Measurements from ENCODE around the gene WIZ.
"Not testable (repeated sequence)": the region's sequence is repeated elsewhere in the genome, so short reads cannot be mapped to it uniquely, and the experiment has no call there.

The WIZ gene

DNA sequence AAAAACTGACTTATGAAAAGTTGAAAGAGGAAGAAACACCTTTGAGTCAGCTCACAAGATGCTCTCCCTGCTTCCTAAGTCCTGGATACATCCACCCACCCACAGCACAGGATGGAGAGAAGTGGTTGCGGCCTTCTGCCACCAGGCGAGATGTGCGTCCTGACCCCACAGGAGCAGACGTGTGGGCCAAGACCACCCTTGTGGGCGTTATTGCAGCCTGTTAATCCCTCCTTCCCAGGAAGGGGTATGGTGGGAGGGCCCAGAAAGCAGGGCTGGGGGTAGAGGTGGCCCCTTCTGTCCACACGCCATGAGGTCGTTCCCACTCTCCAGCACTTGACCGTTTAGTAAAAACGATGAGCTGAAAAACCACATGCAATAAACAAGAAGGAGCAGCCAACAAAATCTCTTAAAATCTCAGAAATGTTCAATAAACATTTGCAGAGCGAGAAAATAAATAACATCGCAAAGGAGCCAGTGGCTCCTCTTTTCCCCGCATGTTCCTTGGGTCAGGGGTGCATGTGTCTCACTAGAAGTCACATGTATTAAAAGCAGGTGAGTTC is 28.5 kb downstream of the WIZ start:
- Mint-ChIP-seq H3K27ac (no peak overlapping the region), H3K36me3 (ENCODE audit: low read depth) (peaks cover 38% of the 10 kb centered on the region), H3K9me3 (no peaks in the 10 kb centered on the region), H3K4me1 (ENCODE audit: low read depth) (peaks cover 32% of the 10 kb centered on the region), H3K27me3 (no peaks in the 10 kb centered on the region), H3K4me3 (no peak overlapping the region)

GRCh38 chr19:15419413-15420025 is 30.2 kb downstream of the WIZ start:
- peak overlapping the region; percentile 67 for H3K27ac Mint-ChIP-seq
- peaks cover 42% of the 10 kb centered on the region for H3K4me1 Mint-ChIP-seq (ENCODE audit: low read depth)
- H3K4me3 Mint-ChIP-seq, result peak overlapping the region; percentile 95
- peaks cover 40% of the 10 kb centered on the region for H3K36me3 Mint-ChIP-seq (ENCODE audit: low read depth)
- H3K9me3 Mint-ChIP-seq, result no peaks in the 10 kb centered on the region
- H3K27me3 Mint-ChIP-seq, result no peaks in the 10 kb centered on the region

GRCh38 chr19:15418579-15419412 is 31.0 kb downstream of the WIZ start, which contains the start of gene AKAP8L:
TSS of gene AKAP8L (minus strand) at chr19:15418988. CDS start at chr19:15418923, 65 bp downstream.
- Mint-ChIP-seq H3K4me3 (peak within 1 kb of the TSS; percentile 95), H3K27me3 (no peaks in the 10 kb centered on the region), H3K4me1 (ENCODE audit: low read depth) (peaks cover 48% of the 10 kb centered on the region), H3K27ac (peak within 1 kb of the TSS; percentile 96), H3K9me3 (no peaks in the 10 kb centered on the region), H3K36me3 (ENCODE audit: low read depth) (peaks cover 40% of the 10 kb centered on the region)

DNA sequence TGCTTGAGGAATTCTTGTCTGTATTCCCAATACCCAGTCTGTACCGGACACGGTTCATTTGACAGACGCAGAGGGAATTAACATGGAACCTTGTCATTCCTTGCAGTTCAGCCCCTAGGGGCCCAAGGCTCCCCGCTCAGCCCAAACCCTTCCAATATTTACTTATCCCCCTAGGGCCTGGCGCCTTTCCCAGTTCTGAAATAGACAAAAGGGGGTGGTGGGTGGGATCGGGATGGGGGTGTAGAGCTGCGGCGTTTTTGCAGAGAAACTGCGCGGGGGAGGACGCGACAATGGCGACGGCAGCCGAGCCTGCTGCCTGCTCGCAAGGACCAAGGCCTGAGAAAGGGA is 31.6 kb downstream of the WIZ start:
- no peaks in the 10 kb centered on the region for H3K9me3 Mint-ChIP-seq
- H3K4me3 Mint-ChIP-seq, result peak overlapping the region; percentile 95
- peak overlapping the region; percentile 96 for H3K27ac Mint-ChIP-seq
- peaks cover 37% of the 10 kb centered on the region for H3K36me3 Mint-ChIP-seq (ENCODE audit: low read depth)
- no peaks in the 10 kb centered on the region for H3K27me3 Mint-ChIP-seq
- H3K4me1 Mint-ChIP-seq (ENCODE audit: low read depth), result peaks cover 52% of the 10 kb centered on the region

- Mint-ChIP-seq H3K27ac (peak overlapping the region; percentile 96), H3K36me3 (ENCODE audit: low read depth) (peaks cover 31% of the 10 kb centered on the region), H3K9me3 (no peaks in the 10 kb centered on the region), H3K27me3 (no peaks in the 10 kb centered on the region), H3K4me1 (ENCODE audit: low read depth) (peaks cover 56% of the 10 kb centered on the region), H3K4me3 (peak overlapping the region; percentile 95)
These were observed 32.1 kb downstream of the WIZ start for GRCh38 chr19:15417699-15418098.

DNA sequence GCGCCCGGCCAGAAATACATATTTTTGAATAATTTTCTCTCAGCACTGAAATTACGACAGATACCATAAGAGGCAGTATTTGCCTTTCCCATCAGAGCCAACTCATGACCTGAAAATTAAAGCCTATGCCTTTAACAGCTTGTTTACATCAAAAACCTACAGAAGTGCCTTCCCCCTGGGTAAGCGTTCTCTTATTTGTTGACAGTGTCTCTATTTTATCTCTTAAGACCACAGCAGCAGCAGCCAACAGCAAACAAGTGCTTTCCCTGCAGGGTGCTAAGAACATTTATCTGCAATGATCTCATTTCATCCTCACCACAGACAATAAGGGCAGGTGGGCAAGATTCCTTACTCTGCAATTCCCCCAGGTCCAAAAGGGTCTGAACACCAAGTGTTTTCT is 36.9 kb downstream of the WIZ start:
- Mint-ChIP-seq H3K27me3 (no peaks in the 10 kb centered on the region), H3K4me3 (no peak overlapping the region), H3K9me3 (no peaks in the 10 kb centered on the region), H3K4me1 (ENCODE audit: low read depth) (peaks cover 52% of the 10 kb centered on the region), H3K27ac (no peak overlapping the region), H3K36me3 (ENCODE audit: low read depth) (peaks cover 32% of the 10 kb centered on the region)

DNA sequence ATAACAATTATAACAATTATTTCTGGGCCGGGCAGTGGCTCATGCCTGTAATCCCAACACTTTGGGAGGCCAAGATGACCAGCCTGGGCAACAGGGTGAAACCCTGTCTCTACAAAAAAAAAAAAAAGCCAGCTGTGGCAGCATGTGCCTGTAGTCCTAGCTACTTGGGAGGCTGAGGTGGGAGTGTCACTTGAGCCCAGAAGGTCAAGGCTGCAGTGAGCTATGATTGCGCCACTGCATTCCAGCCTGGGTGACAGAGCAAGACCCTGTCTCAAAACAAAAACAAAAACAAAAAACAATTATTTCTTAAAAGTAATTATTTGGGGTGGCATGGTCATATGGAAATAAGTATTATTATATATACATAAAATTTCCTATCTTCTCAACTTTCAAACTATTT is 38.4 kb downstream of the WIZ start:
- not testable (repeated sequence) for H3K27me3 Mint-ChIP-seq, H3K9me3 Mint-ChIP-seq, H3K4me3 Mint-ChIP-seq, H3K27ac Mint-ChIP-seq
- peaks cover 49% of the 10 kb centered on the region for H3K4me1 Mint-ChIP-seq (ENCODE audit: low read depth)
- peaks cover 33% of the 10 kb centered on the region for H3K36me3 Mint-ChIP-seq (ENCODE audit: low read depth)

- no peaks in the 10 kb centered on the region for H3K27me3 Mint-ChIP-seq
- peak overlapping the region; percentile 46 for H3K27ac Mint-ChIP-seq
- H3K9me3 Mint-ChIP-seq, result no peaks in the 10 kb centered on the region
- H3K4me3 Mint-ChIP-seq, result no peak overlapping the region
- peaks cover 35% of the 10 kb centered on the region for H3K4me1 Mint-ChIP-seq (ENCODE audit: low read depth)
- H3K36me3 Mint-ChIP-seq (ENCODE audit: low read depth), result peaks cover 30% of the 10 kb centered on the region
These were observed 45.0 kb downstream of the WIZ start for GRCh38 chr19:15404780-15405211.

DNA sequence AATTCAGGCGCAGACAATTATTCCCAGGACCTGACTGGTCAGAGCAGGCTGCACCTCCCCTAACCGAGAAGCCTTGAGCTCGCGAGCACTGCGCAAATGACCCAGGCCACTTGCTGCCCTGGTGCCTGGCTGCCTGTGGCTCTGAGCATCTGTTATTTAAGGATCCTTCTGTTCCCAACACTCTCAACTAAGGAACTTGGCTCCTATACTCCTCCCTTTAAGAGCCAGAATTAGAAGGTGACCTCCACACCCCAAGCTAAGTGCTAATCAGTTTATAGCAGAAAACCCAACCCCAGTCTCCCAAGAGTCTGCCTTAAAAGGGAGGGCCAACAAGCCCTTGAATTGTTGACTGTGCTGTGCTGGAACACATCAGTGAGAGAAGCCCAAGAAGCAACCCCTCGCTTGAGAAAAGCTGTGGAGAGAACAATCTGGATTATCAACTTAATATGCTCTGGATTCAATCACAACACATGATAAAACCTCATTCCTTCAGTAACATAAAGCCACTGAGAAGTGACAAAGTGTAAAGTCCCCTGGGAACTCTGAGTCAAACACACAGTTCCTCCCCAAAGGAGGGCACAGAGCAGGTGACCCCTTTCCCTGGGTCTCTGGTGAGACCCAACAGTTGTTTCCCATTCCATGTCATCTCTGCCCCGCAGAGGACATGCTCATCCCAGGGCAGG is 45.5 kb downstream of the WIZ start:
- Mint-ChIP-seq H3K4me3 (no peak overlapping the region), H3K27ac (peak overlapping the region; percentile 46), H3K36me3 (ENCODE audit: low read depth) (peaks cover 24% of the 10 kb centered on the region), H3K4me1 (ENCODE audit: low read depth) (peaks cover 35% of the 10 kb centered on the region), H3K9me3 (no peaks in the 10 kb centered on the region), H3K27me3 (no peaks in the 10 kb centered on the region)

DNA sequence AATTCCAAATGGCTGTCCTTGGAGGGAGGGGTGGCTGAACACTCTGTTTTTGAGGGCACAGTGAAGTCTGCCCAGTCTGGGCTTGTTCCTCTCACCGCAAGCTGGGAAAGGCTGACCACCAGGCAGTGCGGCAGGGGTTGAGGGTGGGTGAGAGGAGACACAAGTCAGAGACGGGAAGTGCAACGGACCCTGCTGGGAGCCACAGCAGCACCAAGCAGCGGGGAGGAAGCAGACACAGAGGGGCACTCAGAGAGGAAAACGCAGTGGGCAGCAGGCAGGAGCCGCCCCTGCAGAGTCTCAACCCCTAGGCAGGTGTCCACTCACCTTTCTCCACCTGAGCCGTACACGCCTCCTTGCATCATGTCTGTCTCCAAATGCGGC is 46.6 kb downstream of the WIZ start:
- H3K27me3 Mint-ChIP-seq, result no peaks in the 10 kb centered on the region
- no peak overlapping the region for H3K27ac Mint-ChIP-seq
- no peaks in the 10 kb centered on the region for H3K9me3 Mint-ChIP-seq

DNA sequence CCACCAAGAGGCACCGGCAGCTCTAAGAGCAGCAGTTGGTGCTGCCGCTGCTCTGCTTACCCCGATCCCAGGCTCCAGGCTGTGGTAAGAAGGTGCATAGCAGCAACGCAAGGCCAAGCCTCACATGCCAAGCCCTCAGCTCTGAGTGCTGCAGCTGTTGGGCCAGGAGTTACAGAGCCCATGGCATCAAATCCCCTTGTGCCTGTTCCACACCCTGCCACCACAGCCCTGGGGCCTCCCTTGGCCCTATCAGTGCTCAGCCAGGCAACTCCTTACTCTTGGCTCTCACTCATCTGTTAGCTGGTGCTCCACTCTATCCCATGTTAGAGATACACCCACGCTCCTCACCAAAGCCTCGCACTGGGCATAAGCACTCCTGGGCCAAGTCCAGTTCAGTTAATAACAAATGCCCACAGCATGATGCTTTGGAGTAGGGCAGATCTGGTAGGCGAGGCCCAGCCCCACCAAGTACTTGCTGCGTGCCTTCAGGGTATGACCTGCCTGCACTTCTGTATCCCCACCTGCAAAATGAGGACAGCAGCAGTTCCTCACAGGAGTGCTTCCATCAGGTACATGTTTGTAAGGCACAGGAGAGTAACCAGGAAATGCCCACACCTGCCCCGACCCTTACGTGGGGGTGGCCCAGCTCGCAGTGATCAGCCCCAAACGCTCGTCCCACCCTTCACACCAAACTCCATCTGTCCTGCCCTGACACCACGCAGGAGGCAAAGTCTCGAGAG is 47.2 kb downstream of the WIZ start:
- H3K27ac Mint-ChIP-seq, result peak overlapping the region; percentile 16
- H3K9me3 Mint-ChIP-seq, result no peaks in the 10 kb centered on the region
- no peak overlapping the region for H3K4me3 Mint-ChIP-seq
- no peaks in the 10 kb centered on the region for H3K27me3 Mint-ChIP-seq
- H3K4me1 Mint-ChIP-seq (ENCODE audit: low read depth), result peaks cover 29% of the 10 kb centered on the region
- H3K36me3 Mint-ChIP-seq (ENCODE audit: low read depth), result peaks cover 16% of the 10 kb centered on the region

More for the DNA sequence above, 46.6 kb downstream of the WIZ start:
- Mint-ChIP-seq H3K4me3 (no peak overlapping the region), H3K36me3 (ENCODE audit: low read depth) (peaks cover 18% of the 10 kb centered on the region), H3K4me1 (ENCODE audit: low read depth) (peaks cover 35% of the 10 kb centered on the region)

DNA sequence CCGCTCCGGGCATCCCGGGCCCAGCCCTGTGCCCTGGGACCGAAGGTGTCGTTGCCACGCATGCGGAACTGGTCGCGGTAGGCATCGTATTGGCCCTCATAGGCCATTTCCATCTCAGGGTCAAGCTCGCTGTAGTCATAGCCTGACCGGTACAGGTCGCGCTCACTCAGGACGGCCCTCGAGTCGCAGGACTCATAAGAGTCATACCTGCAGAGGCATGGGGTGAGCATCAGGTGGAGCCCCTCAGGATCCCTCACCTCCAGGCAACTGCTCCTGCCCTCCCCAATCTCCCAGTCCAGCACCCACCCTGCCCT is 48.4 kb downstream of the WIZ start:
- Mint-ChIP-seq H3K9me3 (no peaks in the 10 kb centered on the region), H3K4me3 (no peak overlapping the region), H3K4me1 (ENCODE audit: low read depth) (peaks cover 20% of the 10 kb centered on the region), H3K27ac (no peak overlapping the region), H3K27me3 (no peaks in the 10 kb centered on the region), H3K36me3 (ENCODE audit: low read depth) (peaks cover 25% of the 10 kb centered on the region)

- Mint-ChIP-seq H3K27me3 (no peaks in the 10 kb centered on the region), H3K4me3 (no peak overlapping the region), H3K36me3 (ENCODE audit: low read depth) (peaks cover 27% of the 10 kb centered on the region), H3K4me1 (ENCODE audit: low read depth) (peaks cover 19% of the 10 kb centered on the region), H3K9me3 (no peaks in the 10 kb centered on the region), H3K27ac (no peak overlapping the region)
These were observed 49.0 kb downstream of the WIZ start for GRCh38 chr19:15400521-15401396.

DNA sequence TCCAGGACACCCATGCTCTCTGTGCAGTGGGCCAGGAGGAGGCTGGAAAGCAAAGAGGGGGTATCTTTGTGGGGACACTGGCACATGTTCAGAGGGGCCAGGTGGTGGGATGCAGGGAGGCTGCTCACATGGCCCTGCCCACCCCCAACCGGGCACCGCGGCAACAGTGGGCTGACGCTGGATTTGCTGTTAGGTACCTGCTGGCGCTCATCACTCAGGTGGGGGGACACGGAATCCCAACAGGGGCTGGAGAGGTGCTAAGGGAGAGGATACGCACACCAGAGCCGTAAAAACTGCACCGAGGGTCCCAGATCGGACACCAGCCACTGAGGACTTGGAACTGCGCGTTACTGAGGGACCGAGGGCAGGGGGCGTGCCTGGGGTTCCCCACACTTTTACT is 50.1 kb downstream of the WIZ start:
- no peak overlapping the region for H3K4me3 Mint-ChIP-seq
- peaks cover 27% of the 10 kb centered on the region for H3K36me3 Mint-ChIP-seq (ENCODE audit: low read depth)
- peaks cover 12% of the 10 kb centered on the region for H3K4me1 Mint-ChIP-seq (ENCODE audit: low read depth)
- no peaks in the 10 kb centered on the region for H3K27me3 Mint-ChIP-seq
- H3K27ac Mint-ChIP-seq, result no peak overlapping the region
- no peaks in the 10 kb centered on the region for H3K9me3 Mint-ChIP-seq
